GM23338 (cell line): ENCODE data around the gene GALNT6. TPM values are rescaled to one million over a fixed set of nuclear protein-coding genes. Genes with fewer than 3 reads are reported as not detected.

Experiments used
- ATAC-seq: fragments of 200-7000 bp; cut with Tn5 transposase; 3 replicates; pipeline ENCODE4 v1.9.1; 2020
- DNase-seq: peaks from one replicate; pipeline ENCODE4 v3.0.0-alpha.2; 2015; ENCODE audit warnings: low spot score
- H2AFZ ChIP-seq: fragments of 200-600 bp; sonication (generic); 2 replicates; pipeline ENCODE4 v1.8.0; 2016; ENCODE audit warnings: antibody characterized with exemption, mild to moderate bottlenecking, moderate library complexity
- H3F3A ChIP-seq: fragments of 200-600 bp; sonication (generic); replicated peaks from 2 replicates; pipeline ENCODE4 v1.8.0; 2017; ENCODE audit warnings: antibody characterized with exemption, mixed run types, low read depth
- H3K27ac ChIP-seq: fragments of 200-600 bp; sonication (generic); 2 replicates; pipeline ENCODE4 v1.6.1; 2016; ENCODE audit warnings: low read depth
- H3K27me3 ChIP-seq: fragments of 200-600 bp; sonication (generic); 2 replicates; pipeline ENCODE4 v1.8.0; 2016; ENCODE audit warnings: mild to moderate bottlenecking, mixed run types, moderate library complexity; ENCODE audit not compliant: insufficient read depth
- H3K36me3 ChIP-seq: fragments of 200-600 bp; sonication (generic); 2 replicates; pipeline ENCODE4 v1.8.0; 2016; ENCODE audit warnings: mild to moderate bottlenecking; ENCODE audit not compliant: insufficient read depth
- H3K4me1 ChIP-seq: fragments of 200-600 bp; sonication (generic); 2 replicates; pipeline ENCODE4 v1.8.0; 2016; ENCODE audit warnings: mild to moderate bottlenecking, moderate library complexity; ENCODE audit not compliant: insufficient read depth
- H3K4me2 ChIP-seq: fragments of 200-600 bp; sonication (generic); 2 replicates; pipeline ENCODE4 v1.7.1; 2017; ENCODE audit warnings: mixed run types
- H3K4me3 ChIP-seq: fragments of 200-600 bp; sonication (generic); 2 replicates; pipeline ENCODE4 v1.6.1; 2016; ENCODE audit warnings: mixed run types
- H3K79me2 ChIP-seq: fragments of 200-600 bp; sonication (generic); replicated peaks from 2 replicates; pipeline ENCODE4 v1.8.0; 2017; ENCODE audit warnings: mild to moderate bottlenecking; ENCODE audit not compliant: insufficient read depth
- H3K9me2 ChIP-seq: fragments of 200-600 bp; sonication (generic); 2 replicates; pipeline ENCODE4 v1.8.0; 2017; ENCODE audit not compliant: insufficient read depth
- H4K20me1 ChIP-seq: fragments of 200-600 bp; sonication (generic); replicated peaks from 2 replicates; pipeline ENCODE4 v1.8.0; 2017; ENCODE audit warnings: mild to moderate bottlenecking; ENCODE audit not compliant: insufficient read depth
- H3K27ac Mint-ChIP-seq: 2 replicates; pipeline ENCODE4 v1.8.0; 2020; ENCODE audit warnings: inconsistent platforms, mild to moderate bottlenecking, moderate library complexity, mixed read lengths
- H3K27me3 Mint-ChIP-seq: 3 replicates; pipeline ENCODE4 v1.8.0; 2022; ENCODE audit warnings: low read depth, mild to moderate bottlenecking, moderate library complexity, mixed read lengths, inconsistent platforms; ENCODE audit not compliant: insufficient read depth, poor library complexity
- H3K36me3 Mint-ChIP-seq: 3 replicates; pipeline ENCODE4 v1.8.0; 2021; ENCODE audit warnings: low read depth, mild to moderate bottlenecking, inconsistent platforms, moderate library complexity, mixed read lengths
- H3K4me1 Mint-ChIP-seq: 3 replicates; pipeline ENCODE4 v1.8.0; 2020; ENCODE audit warnings: mild to moderate bottlenecking, inconsistent platforms, mixed read lengths
- H3K4me3 Mint-ChIP-seq: 3 replicates; pipeline ENCODE4 v1.8.0; 2021; ENCODE audit warnings: moderate library complexity, mild to moderate bottlenecking, inconsistent platforms, mixed read lengths
- H3K9me3 Mint-ChIP-seq: 3 replicates; pipeline ENCODE4 v1.8.0; 2020; ENCODE audit warnings: moderate library complexity, mild to moderate bottlenecking, inconsistent platforms, mixed read lengths
- CREB1 ChIP-seq: fragments of 250-450 bp; sonication (Bioruptor Pico); IDR thresholded peaks from 2 replicates; pipeline ENCODE4 v1.5.0; 2020; ENCODE audit warnings: low read depth, mild to moderate bottlenecking, moderate library complexity
- CTCF ChIP-seq, 2 experiments: fragments of 200-600 bp in 1 of 2; sonication (generic) in 1 of 2; conservative IDR thresholded peaks; 2 replicates each; pipeline versions ENCODE4 v1.5.1 to v1.6.1; 2016 to 2017; ENCODE audit warnings: antibody characterized with exemption in 2 of 2, low read depth in 2 of 2, mild to moderate bottlenecking in 2 of 2, moderate library complexity in 1 of 2
- ETS1 ChIP-seq: IDR thresholded peaks from 2 replicates; pipeline ENCODE4 v1.6.1; 2016; ENCODE audit warnings: antibody characterized with exemption
- EZH2 ChIP-seq: fragments of 200-600 bp; sonication (generic); IDR thresholded peaks from one replicate; pipeline ENCODE4 v1.8.0; 2017; ENCODE audit warnings: antibody characterized with exemption, mild to moderate bottlenecking, low read depth; ENCODE audit not compliant: unreplicated experiment
- EZH2phosphoT487 ChIP-seq: fragments of 200-600 bp; sonication (generic); IDR thresholded peaks from one replicate; pipeline ENCODE4 v1.8.1; 2018; ENCODE audit warnings: antibody characterized with exemption; ENCODE audit not compliant: unreplicated experiment
- JUNB ChIP-seq: IDR thresholded peaks from one replicate; pipeline ENCODE4 v1.6.1; 2016; ENCODE audit warnings: antibody characterized with exemption; ENCODE audit not compliant: unreplicated experiment
- NANOG ChIP-seq: IDR thresholded peaks from 2 replicates; pipeline ENCODE4 v1.6.1; 2016; ENCODE audit warnings: antibody characterized with exemption, borderline replicate concordance
- POLR2AphosphoS5 ChIP-seq: IDR thresholded peaks from 2 replicates; pipeline ENCODE4 v1.6.1; 2016; ENCODE audit warnings: antibody characterized with exemption, low read depth
- REST ChIP-seq: IDR thresholded peaks from one replicate; pipeline ENCODE4 v1.6.1; 2018; ENCODE audit warnings: antibody characterized with exemption; ENCODE audit not compliant: unreplicated experiment
- STAT1 ChIP-seq: IDR thresholded peaks from one replicate; pipeline ENCODE4 v1.6.1; 2016; ENCODE audit warnings: antibody characterized with exemption; ENCODE audit not compliant: unreplicated experiment
- ZNF114 ChIP-seq: fragments of 250-450 bp; sonication (Bioruptor Pico); IDR thresholded peaks from 2 replicates; pipeline ENCODE4 v1.5.0; 2020; ENCODE audit warnings: mild to moderate bottlenecking, moderate library complexity
- ZNF331 ChIP-seq: fragments of 250-450 bp; sonication (Bioruptor Pico); IDR thresholded peaks from 2 replicates; pipeline ENCODE4 v1.5.0; 2020; ENCODE audit warnings: low read depth, mild to moderate bottlenecking, moderate library complexity
- ZNF462 ChIP-seq: fragments of 250-450 bp; sonication (Bioruptor Pico); IDR thresholded peaks from 2 replicates; pipeline ENCODE4 v1.5.0; 2020; ENCODE audit warnings: mild to moderate bottlenecking, moderate library complexity
- polyA plus RNA-seq: library from polyadenylated mRNA; unstranded; fragments of >200 nt; fragmentation: Nextera tagmentation; extraction: Ambion mirVana; gene quantifications from 2 replicates; pipeline ENCODE4 v1.2.1, GENCODE V29; 2016
- total RNA-seq: library from RNA; depleted of rRNA; stranded (reverse); fragments of >200 nt; shearing (Covaris generic); gene quantifications from 2 replicates; pipeline ENCODE4 v1.2.3, GENCODE V29; 2014

Gene GALNT6
- total and polyA plus RNA-seq, 2 experiments from 2014 or later: 8.1 to 18.6 TPM

GRCh38 chr12:51333536-51333935 is 57.7 kb downstream of the GALNT6 start:
- no peaks in the 10 kb centered on the region for H3K79me2 ChIP-seq
- H3K27ac Mint-ChIP-seq: no peak overlapping the region
- no peaks in the 10 kb centered on the region for H3K27me3 ChIP-seq
- H3K27me3 Mint-ChIP-seq: peaks cover 8% of the 10 kb centered on the region
- no peaks in the 10 kb centered on the region for H3K4me1 Mint-ChIP-seq
- no peaks in the 10 kb centered on the region; the same call in 2 of the 3 replicates for H3K9me3 Mint-ChIP-seq
- H3F3A ChIP-seq: no peaks in the 10 kb centered on the region
- H3K4me1 ChIP-seq: no peaks in the 10 kb centered on the region
- H3K4me3 ChIP-seq: no peak overlapping the region
- no peak overlapping the region for H3K4me3 Mint-ChIP-seq
- no peak overlapping the region for H3K4me2 ChIP-seq
- DNase-seq (no peak), ATAC-seq (no peak)
- H3K9me2 ChIP-seq: no peaks in the 10 kb centered on the region
- H4K20me1 ChIP-seq: no peaks in the 10 kb centered on the region
- no peak for TF ChIP-seq CTCF (conservative IDR thresholded peaks at IDR 0.05; ENCODE audit: low read depth in 2 of 2)
- TF ChIP-seq EZH2phosphoT487: no peak
- no peak for TF ChIP-seq CREB1 (CRISPR knock-in tag)
- no peak for TF ChIP-seq JUNB
- no peak for TF ChIP-seq ZNF462 (CRISPR knock-in tag)
- TF ChIP-seq ZNF114 (CRISPR knock-in tag): no peak
- TF ChIP-seq ZNF331 (CRISPR knock-in tag): no peak
- TF ChIP-seq STAT1: no peak
- no peak for TF ChIP-seq ETS1
- no peak for TF ChIP-seq POLR2AphosphoS5
- TF ChIP-seq REST: no peak
- TF ChIP-seq NANOG: no peak
- TF ChIP-seq EZH2: no peak
- no peaks in the 10 kb centered on the region for H3K36me3 ChIP-seq
- H3K36me3 Mint-ChIP-seq: no peaks in the 10 kb centered on the region
- H3K27ac ChIP-seq: no peak overlapping the region
- H2AFZ ChIP-seq: no peak overlapping the region
